ENCODE results near the gene APOL2. TPM values are rescaled to one million over a fixed set of nuclear protein-coding genes. Genes with fewer than 3 reads are reported as not detected.
"Not testable (repeated sequence)": the region's sequence is repeated elsewhere in the genome, so short reads cannot be mapped to it uniquely, and the experiment has no call there.

APOL2 gene
- total and polyA plus RNA-seq, 12 donors, result 28.6 to 215 (median 53.3) TPM

DNA sequence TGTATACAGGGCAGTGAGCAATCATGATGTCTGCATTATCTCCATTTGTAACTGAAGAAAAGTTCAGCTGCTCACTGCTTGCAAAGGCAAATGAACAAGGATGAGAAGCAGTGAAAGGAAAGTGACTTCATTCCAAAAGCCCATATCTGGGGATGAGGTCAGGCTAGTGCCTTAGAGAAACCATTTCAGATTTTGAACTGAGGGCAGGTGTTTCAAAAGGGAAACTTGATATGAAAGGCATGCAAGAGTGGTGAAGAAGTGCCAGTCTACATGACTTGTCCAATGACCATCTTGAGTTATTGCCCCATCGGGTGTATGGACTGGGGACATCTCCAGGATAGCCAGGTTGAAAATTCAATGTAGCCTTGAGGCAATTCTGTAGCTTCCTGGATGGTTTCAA lies 30.4 kb downstream of the APOL2 start:
- Histone ChIP-seq H3K9me3 (no peaks in the 10 kb centered on the region), H3K4me1 (peaks cover 0 to 60% (median 12%) of the 10 kb centered on the region in 9 donors), H3K4me3 (no peak overlapping the region), H3K27me3 (no peaks in the 10 kb centered on the region), H3K36me3 (no peaks in the 10 kb centered on the region), H3K27ac (no peak overlapping the region)
- no peak for DNase-seq
- ATAC-seq, result no peak
- 98 to 100% methylated on average over 1 of the region's 1 CpG for WGBS, 2 donors
- no peak for TF ChIP-seq CTCF (IDR thresholded peaks at IDR 0.05)
- intact Hi-C loops (cut with DNase I), result loop anchor here in 1 of 10 donors (10.0 kb wide), 1 partner anchor 46 kb away; the partner anchor contains the start of gene APOL1

GRCh38 chr22:36208162-36208765 lies 31.1 kb downstream of the APOL2 start:
- Histone ChIP-seq H3K9me3 (no peaks in the 10 kb centered on the region), H3K36me3 (no peaks in the 10 kb centered on the region), H3K27ac (peak overlapping the region in 1 of 10 donors; percentile 4), H3K4me1 (peaks cover 0 to 54% (median 12%) of the 10 kb centered on the region in 9 donors), H3K27me3 (no peaks in the 10 kb centered on the region), H3K4me3 (no peak overlapping the region)
- intact Hi-C loops (cut with DNase I), result loop anchor here in 1 of 10 donors (10.0 kb wide), 1 partner anchor 47 kb away; the partner anchor contains the start of gene APOL1
- DNase-seq, result no peak
- WGBS, 2 donors, result 31 to 42% methylated on average over 1 of the region's 1 CpG
- ATAC-seq, result no peak
- no peak for TF ChIP-seq CTCF (IDR thresholded peaks at IDR 0.05)

DNA sequence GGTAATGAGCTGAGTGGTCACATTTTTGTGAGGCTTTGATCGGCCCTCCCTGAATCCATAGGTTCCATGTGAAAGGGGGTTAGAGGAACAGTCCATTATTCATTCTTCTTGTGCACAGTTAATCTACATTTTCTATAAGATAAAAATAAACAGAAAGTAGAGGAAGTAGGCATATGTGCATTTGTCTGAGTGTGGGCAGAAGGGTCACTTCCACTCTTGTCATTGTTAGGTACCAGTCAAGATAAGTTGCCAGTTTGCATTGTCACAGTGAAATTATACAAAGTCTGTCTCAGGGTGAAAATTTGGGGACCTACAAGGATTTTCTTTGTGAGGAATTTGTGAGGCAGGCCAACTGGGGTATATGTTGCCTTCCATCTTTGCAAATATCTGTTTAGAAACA lies 33.1 kb downstream of the APOL2 start:
- H3K4me3 ChIP-seq, result no peak overlapping the region
- intact Hi-C loops (cut with DNase I), result loop anchor here in 1 of 10 donors (10.0 kb wide), 1 partner anchor 49 kb away; the partner anchor contains the start of gene APOL1
- ATAC-seq (no peak), DNase-seq (no peak)
- H3K36me3 ChIP-seq, result no peaks in the 10 kb centered on the region
- H3K27ac ChIP-seq, result no peak overlapping the region
- H3K9me3 ChIP-seq, result no peaks in the 10 kb centered on the region
- no peaks in the 10 kb centered on the region for H3K27me3 ChIP-seq
- peaks cover 2 to 50% (median 24%) of the 10 kb centered on the region in 9 donors for H3K4me1 ChIP-seq
- 92 to 100% methylated on average over 1 of the region's 1 CpG for WGBS, 2 donors
- no peak for TF ChIP-seq CTCF (IDR thresholded peaks at IDR 0.05)

- H3K27me3 ChIP-seq, H3K9me3 ChIP-seq: not testable (repeated sequence)
- 79 to 85% methylated on average over 5 of the region's 5 CpGs for WGBS, 2 donors
These were observed 33.8 kb downstream of the APOL2 start for GRCh38 chr22:36205573-36205972.

GRCh38 chr22:36204632-36205015 lies 34.7 kb downstream of the APOL2 start:
- no peak overlapping the region for H3K27ac ChIP-seq
- DNase-seq (no peak), ATAC-seq (no peak)
- no peaks in the 10 kb centered on the region for H3K36me3 ChIP-seq
- H3K4me1 ChIP-seq, result peaks cover 0 to 33% (median 26%) of the 10 kb centered on the region in 9 donors
- H3K4me3 ChIP-seq, result no peak overlapping the region
- no peak for TF ChIP-seq CTCF (IDR thresholded peaks at IDR 0.05)
- no peaks in the 10 kb centered on the region for H3K9me3 ChIP-seq
- intact Hi-C loops (cut with DNase I), result loop anchor here in 2 of 10 donors (5.0 to 10.0 kb wide), 2 partner anchors 33 to 50 kb away; partner anchors contain the start of genes APOL1 (in 1 of the 2) and APOL2 (in 1 of the 2)
- WGBS, 2 donors, result 68 to 75% methylated on average over 6 of the region's 6 CpGs
- no peaks in the 10 kb centered on the region for H3K27me3 ChIP-seq

More at GRCh38 chr22:36205573-36205972, 33.8 kb downstream of the APOL2 start:
- ATAC-seq, DNase-seq, H3K36me3 ChIP-seq, H3K27ac ChIP-seq, H3K4me3 ChIP-seq: not testable (repeated sequence)
- peaks cover 0 to 43% (median 21%) of the 10 kb centered on the region in 9 donors for H3K4me1 ChIP-seq
- intact Hi-C loops (cut with DNase I), result loop anchor here in 1 of 10 donors (10.0 kb wide), 1 partner anchor 49 kb away; the partner anchor contains the start of gene APOL1
